K562 (cell line): ENCODE results near the gene TMEM164. TPM values are rescaled to one million over a fixed set of nuclear protein-coding genes. Genes with fewer than 3 reads are reported as not detected.

Source experiments
- ATAC-seq: fragments of 200-7000 bp; cut with Tn5 transposase; 3 replicates; pipeline ENCODE4 v1.9.1; 2020; ENCODE audit warnings: moderate library complexity
- BruUV-seq: library from RNA; stranded (reverse); fragments of 400-500 nt; replicated peaks from 2 replicates; lab custom pipeline; 2021; lab: Mats Ljungman, UMichigan
- CTCF ChIA-PET: fragments of 300-600 bp; formaldehyde crosslinking; extraction: SDS; loops from one replicate; lab custom pipeline; 2021; ENCODE audit warnings: low intra/inter-chr PET ratio; lab: Yijun Ruan, JAX
- POLR2A ChIA-PET: fragments of 300-600, 350-650 bp; sonication (Branson Sonifier 250); formaldehyde crosslinking; extraction: SDS; loops from one replicate; lab custom pipeline; 2021; ENCODE audit warnings: antibody characterized with exemption, inconsistent platforms; lab: Yijun Ruan, JAX
- DNase-seq, 4 experiments: peaks; one replicate each; pipeline versions ENCODE4 v3.0.0 to v3.0.0-alpha.2; 2011 to 2018; ENCODE audit warnings: low spot score in 3 of 4, mixed read lengths in 3 of 4; ENCODE audit errors: extremely low read depth in 1 of 4
- FAIRE-seq: peaks from 2 replicates; lab custom pipeline; 2011; peaks lifted over from hg19 to GRCh38; lab: Jason Lieb, UNC
- H2AFZ ChIP-seq: 2 replicates; pipeline ENCODE4 v1.6.0; 2011; ENCODE audit warnings: low read depth, low read length, control low read depth, inconsistent platforms
- H3K27ac ChIP-seq: fragments of 200-600 bp; 3 replicates; pipeline ENCODE4 v1.8.0; 2011; ENCODE audit warnings: low read depth, mild to moderate bottlenecking, control low read depth, inconsistent platforms, low read length, moderate library complexity, mixed read lengths; ENCODE audit errors: extremely low read depth
- H3K27me3 ChIP-seq, 2 experiments: fragments of 300-600 bp in 1 of 2; 2 replicates in 1 of 2; 3 replicates in 1 of 2; pipeline versions ENCODE4 v1.6.0 to v1.8.0; 2011; ENCODE audit warnings: inconsistent platforms in 2 of 2, low read length in 2 of 2, mild to moderate bottlenecking in 1 of 2, mixed read lengths in 1 of 2, moderate library complexity in 1 of 2; ENCODE audit not compliant: control insufficient read depth in 2 of 2, insufficient read depth in 2 of 2
- H3K36me3 ChIP-seq: fragments of 300-600 bp; 3 replicates; pipeline ENCODE4 v1.8.0; 2011; ENCODE audit warnings: mild to moderate bottlenecking, low read length, inconsistent platforms; ENCODE audit not compliant: control insufficient read depth, insufficient read depth
- H3K4me1 ChIP-seq, 2 experiments: fragments of 200-600 bp in 1 of 2; replicated peaks in 1 of 2; 2 replicates in 1 of 2; 3 replicates in 1 of 2; pipeline versions ENCODE4 v1.5.1 to v1.8.0; 2011; ENCODE audit warnings: inconsistent platforms in 2 of 2, low read length in 2 of 2, mild to moderate bottlenecking in 1 of 2, mixed read lengths in 1 of 2, moderate library complexity in 1 of 2; ENCODE audit not compliant: control insufficient read depth in 2 of 2, insufficient read depth in 2 of 2
- H3K4me2 ChIP-seq: 2 replicates; pipeline ENCODE4 v1.6.1; 2011; ENCODE audit warnings: low read length, control low read depth, inconsistent platforms, mixed read lengths; ENCODE audit not compliant: insufficient read depth
- H3K4me3 ChIP-seq: fragments of 200-600 bp; sonication (generic), shearing (Covaris generic); 2 replicates; pipeline ENCODE4 v1.5.1; 2016; ENCODE audit warnings: control low read depth, inconsistent platforms
- H3K79me2 ChIP-seq: fragments of 200-600 bp; 3 replicates; pipeline ENCODE4 v1.8.0; 2011; ENCODE audit warnings: low read length, inconsistent platforms; ENCODE audit not compliant: control insufficient read depth, insufficient read depth
- H3K9ac ChIP-seq, 2 experiments: 2 replicates each; pipeline versions ENCODE4 v1.6.0 to v1.6.1; 2011; ENCODE audit warnings: low read depth in 2 of 2, low read length in 2 of 2, control low read depth in 1 of 2, inconsistent platforms in 1 of 2, mild to moderate bottlenecking in 1 of 2, mixed read lengths in 1 of 2; ENCODE audit not compliant: insufficient read depth in 1 of 2
- H3K9me1 ChIP-seq: one replicate; pipeline ENCODE4 v1.6.0; 2011; ENCODE audit warnings: inconsistent platforms, mild to moderate bottlenecking, low read length, moderate library complexity; ENCODE audit not compliant: control insufficient read depth, insufficient read depth
- H3K9me3 ChIP-seq: replicated peaks from 2 replicates; pipeline ENCODE4 v1.5.1; 2011; ENCODE audit warnings: low read depth, low read length, inconsistent platforms; ENCODE audit not compliant: control insufficient read depth, insufficient read depth
- H4K20me1 ChIP-seq: replicated peaks from 2 replicates; pipeline ENCODE4 v1.6.1; 2011; ENCODE audit warnings: low read length, inconsistent platforms, mixed read lengths; ENCODE audit not compliant: control insufficient read depth, insufficient read depth
- LEF1 ChIP-seq: fragments of 450-650 bp; IDR thresholded peaks from 2 replicates; pipeline ENCODE4 v1.6.1; 2016; ENCODE audit warnings: mild to moderate bottlenecking
- MCM2 ChIP-seq: fragments of 450-650 bp; IDR thresholded peaks from 2 replicates; pipeline ENCODE4 v1.6.1; 2017; ENCODE audit warnings: low read depth, mild to moderate bottlenecking
- MEIS2 ChIP-seq: fragments of 450-650 bp; IDR thresholded peaks from 2 replicates; pipeline ENCODE4 v1.6.1; 2014; ENCODE audit warnings: mild to moderate bottlenecking; ENCODE audit not compliant: partially characterized antibody
- NR2F6 ChIP-seq: fragments of 450-650 bp; formaldehyde crosslinking; IDR thresholded peaks from 2 replicates; pipeline ENCODE4 v1.4.0; 2020; ENCODE audit warnings: mild to moderate bottlenecking
- PKNOX1 ChIP-seq: fragments of 450-650 bp; IDR thresholded peaks from 2 replicates; pipeline ENCODE4 v1.6.1; 2016
- PRDM10 ChIP-seq: fragments of 450-650 bp; IDR thresholded peaks from 2 replicates; pipeline ENCODE4 v1.6.1; 2018; ENCODE audit not compliant: partially characterized antibody
- PRPF4 ChIP-seq: fragments of 200-400 bp; formaldehyde crosslinking; IDR thresholded peaks from one replicate; pipeline ENCODE4 v1.6.1; 2017; ENCODE audit warnings: low read length, low read depth, mild to moderate bottlenecking; ENCODE audit not compliant: insufficient read depth, poor library complexity, severe bottlenecking
- SMAD3 ChIP-seq: fragments of 450-650 bp; formaldehyde crosslinking; conservative IDR thresholded peaks from 2 replicates; pipeline ENCODE4 v1.4.0; 2020; ENCODE audit warnings: mild to moderate bottlenecking
- ZBTB33 ChIP-seq: sonication (generic); formaldehyde crosslinking; IDR thresholded peaks from 2 replicates; pipeline ENCODE4 v1.8.1; 2023; ENCODE audit warnings: mild to moderate bottlenecking, missing genetic modification reagents
- ZNF184 ChIP-seq: sonication (generic); formaldehyde crosslinking; IDR thresholded peaks from 2 replicates; pipeline ENCODE4 v1.5.0; 2020; ENCODE audit warnings: missing genetic modification reagents
- whole genome bisulfite sequencing: fragments of 100-300 bp; shearing (Covaris generic); methylation state at CpG from one replicate; pipeline ENCODE4 v1.1.6; 2016; ENCODE audit warnings: low coverage, mixed read lengths; ENCODE audit not compliant: insufficient coverage; ENCODE audit errors: missing lambda C conversion rate; 5-methylcytosine and 5-hydroxymethylcytosine counted together
- in situ Hi-C: fragments of 300-500 bp; cut with MboI; formaldehyde crosslinking; loops from 4 replicates; pipeline ENCODE4 v1.15.0; 2018; ENCODE audit warnings: inconsistent platforms, mixed read lengths
- intact Hi-C: fragments of 100-400 bp; cut with micrococcal nuclease; formaldehyde crosslinking; loops from 2 replicates; pipeline ENCODE4 v1.14.2; 2022
- polyA plus RNA-seq, 8 experiments: library from polyadenylated mRNA; depleted of rRNA in 4 of 8; stranded (reverse) in 5 of 8; unstranded in 3 of 8; fragments of >200 nt; fragmentation: Nextera tagmentation in 2 of 8; fragmentation: Illumina TruSeq in 1 of 8; extraction: Ambion mirVana in 2 of 8; extraction: Trizol in 1 of 8; gene quantifications; 2 replicates each; pipeline versions ENCODE4 v1.2.1 to v1.2.3, GENCODE V29; 2011 to 2014; ENCODE audit warnings: inconsistent platforms in 1 of 8, missing spikeins in 1 of 8
- total RNA-seq, 7 experiments: library from RNA; depleted of rRNA in 6 of 7; stranded (reverse); fragments of >200 nt in 6 of 7; fragmentation: Illumina TruSeq in 2 of 7; extraction: Trizol in 2 of 7; gene quantifications; 2 replicates each; pipeline versions ENCODE4 v1.2.1 to v1.2.3, GENCODE V29; 2011 to 2021; ENCODE audit warnings: low replicate concordance in 1 of 7

Gene TMEM164
- total and polyA plus RNA-seq, 9 of the 15 experiments (the other 6 are each of a cell fraction or from before 2014, with no cell fraction given): 2.4 to 57.3 (median 23.1) TPM

GRCh38 chrX:110004731-110005369 lies 1.9 kb downstream of the TMEM164 start:
- H3K9me3 ChIP-seq: no peaks in the 10 kb centered on the region
- TSS peak; percentile 32 for BruUV-seq
- 25% methylated on average over 3 of the region's 3 CpGs for WGBS
- H3K4me2 ChIP-seq: peak overlapping the region; percentile 83
- ATAC-seq (no peak), DNase-seq (peak in 3 of 4 experiments; percentile 12 to 14 (median 13)), FAIRE-seq (no peak)
- no peaks in the 10 kb centered on the region for H3K27me3 ChIP-seq
- H3K36me3 ChIP-seq: peaks cover 56% of the 10 kb centered on the region
- ChIA-PET CTCF (no interaction called here), POLR2A (no interaction called here)
- no peak overlapping the region for H3K27ac ChIP-seq
- TF ChIP-seq SMAD3 (CRISPR knock-in tag) (no peak), MEIS2 (peak; percentile 64), PKNOX1 (peak; percentile 35; the same call in 1 of the 2 replicates), LEF1 (no peak), NR2F6 (CRISPR knock-in tag) (no peak), ZBTB33 (CRISPR knock-in tag) (no peak), PRPF4 (no peak), ZNF184 (CRISPR knock-in tag) (no peak), PRDM10 (no peak), MCM2 (no peak)
- H4K20me1 ChIP-seq: no peaks in the 10 kb centered on the region; the same call in 1 of the 2 replicates
- peaks cover 66% of the 10 kb centered on the region for H3K79me2 ChIP-seq
- no peaks in the 10 kb centered on the region for H3K9me1 ChIP-seq
- peaks cover 23 to 60% of the 10 kb centered on the region in 2 experiments for H3K4me1 ChIP-seq
- H2AFZ ChIP-seq: no peak overlapping the region
- H3K9ac ChIP-seq: peak overlapping the region in 1 of 2 experiments; percentile 95; a peak in 2 of 4 replicates
- in situ Hi-C loops: no loop called here
- peak overlapping the region; percentile 68; the same call in 1 of the 2 replicates for H3K4me3 ChIP-seq
- intact Hi-C loops: loop anchor here (5.0 kb wide), 2 partner anchors 48 to 83 kb away; no protein-coding TSS in a partner anchor
